Transverse colon (tissue), 4 donors: ENCODE measurements around the gene KSR1.

Source experiments
- EP300 ChIP-seq: sonication (generic); formaldehyde crosslinking; IDR thresholded peaks from one replicate; pipeline ENCODE4 v1.6.1; 2017; ENCODE audit warnings: antibody characterized with exemption, low read depth
- POLR2A ChIP-seq: fragments of 450-650 bp; IDR thresholded peaks from one replicate; pipeline ENCODE4 v1.6.1; 2016; ENCODE audit warnings: antibody characterized with exemption, mild to moderate bottlenecking, moderate library complexity
- POLR2AphosphoS5 ChIP-seq, 3 donors: sonication (generic); formaldehyde crosslinking; IDR thresholded peaks; one replicate each; pipeline ENCODE4 v1.6.1; 2016; ENCODE audit warnings: antibody characterized with exemption in 3 of 3
- TF ChIP-seq, protein P1 (sequence below), 5 experiments: fragments of 200-600 bp in 3 of 5; fragments of 450-650 bp in 2 of 5; sonication (generic) in 3 of 5; IDR thresholded peaks; 1 replicate in 2 of 5; 2 replicates in 3 of 5; pipeline ENCODE4 v1.5.1; 2016 to 2017; ENCODE audit warnings: antibody characterized with exemption in 5 of 5, inconsistent platforms in 3 of 5, mild to moderate bottlenecking in 2 of 5, moderate library complexity in 1 of 5

DNA sequence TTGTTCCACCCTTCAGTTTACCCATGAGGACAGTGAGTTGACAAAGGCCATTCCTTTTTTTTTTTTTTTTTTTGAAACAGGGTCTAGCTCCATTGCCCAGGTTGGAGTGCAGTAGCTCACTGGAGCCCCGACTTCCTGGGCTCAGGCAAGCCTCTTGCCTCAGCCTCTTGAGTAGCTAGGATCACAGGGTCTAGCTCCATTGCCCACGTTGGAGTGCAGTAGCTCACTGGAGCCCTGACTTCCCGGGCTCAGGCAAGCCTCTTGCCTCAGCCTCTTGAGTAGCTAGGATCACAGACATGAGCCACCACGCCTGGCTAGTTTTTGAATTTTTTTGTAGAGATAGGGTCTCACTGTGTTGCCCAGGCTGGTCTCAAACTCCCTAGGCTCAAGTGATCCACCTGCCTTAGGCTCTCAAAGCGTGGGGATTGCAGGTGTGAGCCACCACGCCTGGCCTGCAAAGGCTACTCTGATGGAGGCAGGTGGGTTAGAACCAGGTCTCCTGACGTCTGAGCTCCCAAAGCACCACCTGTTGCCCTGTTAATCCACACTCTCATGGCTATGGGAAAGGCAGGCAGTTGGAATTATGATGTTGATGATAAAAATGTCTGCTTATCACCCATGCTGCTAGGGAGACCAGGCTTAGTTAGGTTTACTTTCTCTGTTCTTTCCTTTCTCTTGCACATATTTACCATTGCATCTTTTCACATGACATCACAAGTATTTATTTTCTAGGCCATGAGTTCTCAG, 65.2 kb downstream of the KSR1 start:
- TF ChIP-seq, protein P1, sequence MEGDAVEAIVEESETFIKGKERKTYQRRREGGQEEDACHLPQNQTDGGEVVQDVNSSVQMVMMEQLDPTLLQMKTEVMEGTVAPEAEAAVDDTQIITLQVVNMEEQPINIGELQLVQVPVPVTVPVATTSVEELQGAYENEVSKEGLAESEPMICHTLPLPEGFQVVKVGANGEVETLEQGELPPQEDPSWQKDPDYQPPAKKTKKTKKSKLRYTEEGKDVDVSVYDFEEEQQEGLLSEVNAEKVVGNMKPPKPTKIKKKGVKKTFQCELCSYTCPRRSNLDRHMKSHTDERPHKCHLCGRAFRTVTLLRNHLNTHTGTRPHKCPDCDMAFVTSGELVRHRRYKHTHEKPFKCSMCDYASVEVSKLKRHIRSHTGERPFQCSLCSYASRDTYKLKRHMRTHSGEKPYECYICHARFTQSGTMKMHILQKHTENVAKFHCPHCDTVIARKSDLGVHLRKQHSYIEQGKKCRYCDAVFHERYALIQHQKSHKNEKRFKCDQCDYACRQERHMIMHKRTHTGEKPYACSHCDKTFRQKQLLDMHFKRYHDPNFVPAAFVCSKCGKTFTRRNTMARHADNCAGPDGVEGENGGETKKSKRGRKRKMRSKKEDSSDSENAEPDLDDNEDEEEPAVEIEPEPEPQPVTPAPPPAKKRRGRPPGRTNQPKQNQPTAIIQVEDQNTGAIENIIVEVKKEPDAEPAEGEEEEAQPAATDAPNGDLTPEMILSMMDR (IDR thresholded peaks at IDR 0.05), result no peak
- TF ChIP-seq POLR2A, result no peak
- no peak for TF ChIP-seq POLR2AphosphoS5 (IDR thresholded peaks at IDR 0.05)
- TF ChIP-seq EP300, result no peak
